Measurements from ENCODE around the gene UBE3B.

Gene UBE3B

GRCh38 chr12:109580272-109580671 lies 102.8 kb downstream of the UBE3B start:
- no peak for DNase-seq

- DNase-seq = no peak
Observed at GRCh38 chr12:109580684-109581333, 103.4 kb downstream of the UBE3B start.

- no peak for DNase-seq
Observed at GRCh38 chr12:109581334-109581691, 103.9 kb downstream of the UBE3B start.

GRCh38 chr12:109581856-109582255 lies 104.4 kb downstream of the UBE3B start:
- peak; percentile 75 for DNase-seq

GRCh38 chr12:109582636-109583035 lies 105.2 kb downstream of the UBE3B start:
- no peak for DNase-seq

- no peak for DNase-seq
Observed at GRCh38 chr12:109583733-109584132, 106.3 kb downstream of the UBE3B start.
